Keratinocyte (primary cell): ENCODE measurements around the gene TSHZ2.

ENCODE experiments used
- EZH2 ChIP-seq: IDR thresholded peaks from one replicate; pipeline ENCODE4 v1.6.1; 2012; ENCODE audit warnings: inconsistent platforms, mild to moderate bottlenecking, low read length, moderate library complexity
- TF ChIP-seq, protein P1 (sequence below), 3 experiments: IDR thresholded peaks in 1 of 3; conservative IDR thresholded peaks in 1 of 3; optimal IDR thresholded peaks in 1 of 3; 2 replicates in 2 of 3; 3 replicates in 1 of 3; pipeline versions ENCODE3 to v1.5.1; 2011; ENCODE audit warnings: low read length in 3 of 3, mild to moderate bottlenecking in 3 of 3, moderate library complexity in 2 of 3, control low read depth in 1 of 3, inconsistent platforms in 1 of 3; ENCODE audit not compliant: insufficient read depth in 2 of 3; ENCODE audit errors: extremely low read depth in 1 of 3

DNA sequence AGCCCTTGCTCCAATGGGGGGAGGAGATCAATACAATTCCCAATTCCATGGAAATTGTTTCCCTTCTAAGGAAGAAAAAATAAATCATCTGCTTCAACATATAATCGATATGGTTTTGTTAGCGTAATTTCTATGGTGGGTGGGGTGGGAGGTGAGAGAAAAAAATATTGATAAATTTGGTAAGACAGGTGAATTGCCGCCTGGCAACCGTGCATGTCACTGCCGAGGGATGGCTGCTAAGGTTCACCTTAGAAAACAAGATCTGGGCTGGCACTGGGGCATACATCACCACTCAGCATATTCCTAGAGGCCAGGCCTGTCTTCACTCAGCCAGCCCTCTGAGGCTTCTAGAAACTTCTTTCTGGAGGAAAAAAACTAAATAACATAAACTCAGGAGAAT lies 517.4 kb downstream of the TSHZ2 start:
- TF ChIP-seq, protein P1, sequence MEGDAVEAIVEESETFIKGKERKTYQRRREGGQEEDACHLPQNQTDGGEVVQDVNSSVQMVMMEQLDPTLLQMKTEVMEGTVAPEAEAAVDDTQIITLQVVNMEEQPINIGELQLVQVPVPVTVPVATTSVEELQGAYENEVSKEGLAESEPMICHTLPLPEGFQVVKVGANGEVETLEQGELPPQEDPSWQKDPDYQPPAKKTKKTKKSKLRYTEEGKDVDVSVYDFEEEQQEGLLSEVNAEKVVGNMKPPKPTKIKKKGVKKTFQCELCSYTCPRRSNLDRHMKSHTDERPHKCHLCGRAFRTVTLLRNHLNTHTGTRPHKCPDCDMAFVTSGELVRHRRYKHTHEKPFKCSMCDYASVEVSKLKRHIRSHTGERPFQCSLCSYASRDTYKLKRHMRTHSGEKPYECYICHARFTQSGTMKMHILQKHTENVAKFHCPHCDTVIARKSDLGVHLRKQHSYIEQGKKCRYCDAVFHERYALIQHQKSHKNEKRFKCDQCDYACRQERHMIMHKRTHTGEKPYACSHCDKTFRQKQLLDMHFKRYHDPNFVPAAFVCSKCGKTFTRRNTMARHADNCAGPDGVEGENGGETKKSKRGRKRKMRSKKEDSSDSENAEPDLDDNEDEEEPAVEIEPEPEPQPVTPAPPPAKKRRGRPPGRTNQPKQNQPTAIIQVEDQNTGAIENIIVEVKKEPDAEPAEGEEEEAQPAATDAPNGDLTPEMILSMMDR (optimal IDR thresholded peaks at IDR 0.05 in 1 of 3, IDR thresholded peaks at IDR 0.05 in 1 of 3, conservative IDR thresholded peaks at IDR 0.05 in 1 of 3; ENCODE audit: extremely low read depth in 1 of 3, insufficient read depth in 2 of 3, low read length in 3 of 3) = no peak
- TF ChIP-seq EZH2 = no peak
